Measurements from ENCODE around the gene PRR30. TPM values are rescaled to one million over a fixed set of nuclear protein-coding genes. Genes with fewer than 3 reads are reported as not detected.
"Not testable (repeated sequence)": the region's sequence is repeated elsewhere in the genome, so short reads cannot be mapped to it uniquely, and the experiment has no call there.

PRR30 gene
- polyA plus RNA-seq, 2 of the 4 experiments (the other 2 are of a cell fraction) = not detected

DNA sequence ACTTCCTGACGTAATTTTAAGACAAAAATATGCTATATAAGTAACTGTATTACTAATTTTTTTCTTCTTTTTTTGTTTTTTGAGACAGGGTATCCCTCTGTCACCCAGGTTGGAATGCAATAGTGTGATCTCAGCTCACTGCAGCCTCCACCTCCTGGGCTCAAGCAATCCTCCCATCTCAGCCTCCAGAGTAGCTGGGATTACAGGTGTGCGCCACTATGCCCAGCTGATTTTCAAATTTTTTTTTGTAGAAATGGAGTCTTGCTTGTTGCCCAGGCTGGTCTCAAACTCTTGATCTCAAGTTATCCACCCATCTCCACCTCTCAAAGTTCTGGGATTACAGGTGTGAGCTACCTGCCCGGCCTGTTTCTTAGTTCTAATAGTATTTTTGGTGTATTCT is 39.3 kb upstream of the PRR30 start (continued):
- TF ChIP-seq, protein P1, sequence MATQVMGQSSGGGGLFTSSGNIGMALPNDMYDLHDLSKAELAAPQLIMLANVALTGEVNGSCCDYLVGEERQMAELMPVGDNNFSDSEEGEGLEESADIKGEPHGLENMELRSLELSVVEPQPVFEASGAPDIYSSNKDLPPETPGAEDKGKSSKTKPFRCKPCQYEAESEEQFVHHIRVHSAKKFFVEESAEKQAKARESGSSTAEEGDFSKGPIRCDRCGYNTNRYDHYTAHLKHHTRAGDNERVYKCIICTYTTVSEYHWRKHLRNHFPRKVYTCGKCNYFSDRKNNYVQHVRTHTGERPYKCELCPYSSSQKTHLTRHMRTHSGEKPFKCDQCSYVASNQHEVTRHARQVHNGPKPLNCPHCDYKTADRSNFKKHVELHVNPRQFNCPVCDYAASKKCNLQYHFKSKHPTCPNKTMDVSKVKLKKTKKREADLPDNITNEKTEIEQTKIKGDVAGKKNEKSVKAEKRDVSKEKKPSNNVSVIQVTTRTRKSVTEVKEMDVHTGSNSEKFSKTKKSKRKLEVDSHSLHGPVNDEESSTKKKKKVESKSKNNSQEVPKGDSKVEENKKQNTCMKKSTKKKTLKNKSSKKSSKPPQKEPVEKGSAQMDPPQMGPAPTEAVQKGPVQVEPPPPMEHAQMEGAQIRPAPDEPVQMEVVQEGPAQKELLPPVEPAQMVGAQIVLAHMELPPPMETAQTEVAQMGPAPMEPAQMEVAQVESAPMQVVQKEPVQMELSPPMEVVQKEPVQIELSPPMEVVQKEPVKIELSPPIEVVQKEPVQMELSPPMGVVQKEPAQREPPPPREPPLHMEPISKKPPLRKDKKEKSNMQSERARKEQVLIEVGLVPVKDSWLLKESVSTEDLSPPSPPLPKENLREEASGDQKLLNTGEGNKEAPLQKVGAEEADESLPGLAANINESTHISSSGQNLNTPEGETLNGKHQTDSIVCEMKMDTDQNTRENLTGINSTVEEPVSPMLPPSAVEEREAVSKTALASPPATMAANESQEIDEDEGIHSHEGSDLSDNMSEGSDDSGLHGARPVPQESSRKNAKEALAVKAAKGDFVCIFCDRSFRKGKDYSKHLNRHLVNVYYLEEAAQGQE (IDR thresholded peaks at IDR 0.05) = no peak
- no peak for TF ChIP-seq MAZ (IDR thresholded peaks at IDR 0.05; ENCODE audit: borderline replicate concordance, low read depth, low read length)
- TF ChIP-seq HEYL (CRISPR knock-in tag; IDR thresholded peaks at IDR 0.05) = no peak

DNA sequence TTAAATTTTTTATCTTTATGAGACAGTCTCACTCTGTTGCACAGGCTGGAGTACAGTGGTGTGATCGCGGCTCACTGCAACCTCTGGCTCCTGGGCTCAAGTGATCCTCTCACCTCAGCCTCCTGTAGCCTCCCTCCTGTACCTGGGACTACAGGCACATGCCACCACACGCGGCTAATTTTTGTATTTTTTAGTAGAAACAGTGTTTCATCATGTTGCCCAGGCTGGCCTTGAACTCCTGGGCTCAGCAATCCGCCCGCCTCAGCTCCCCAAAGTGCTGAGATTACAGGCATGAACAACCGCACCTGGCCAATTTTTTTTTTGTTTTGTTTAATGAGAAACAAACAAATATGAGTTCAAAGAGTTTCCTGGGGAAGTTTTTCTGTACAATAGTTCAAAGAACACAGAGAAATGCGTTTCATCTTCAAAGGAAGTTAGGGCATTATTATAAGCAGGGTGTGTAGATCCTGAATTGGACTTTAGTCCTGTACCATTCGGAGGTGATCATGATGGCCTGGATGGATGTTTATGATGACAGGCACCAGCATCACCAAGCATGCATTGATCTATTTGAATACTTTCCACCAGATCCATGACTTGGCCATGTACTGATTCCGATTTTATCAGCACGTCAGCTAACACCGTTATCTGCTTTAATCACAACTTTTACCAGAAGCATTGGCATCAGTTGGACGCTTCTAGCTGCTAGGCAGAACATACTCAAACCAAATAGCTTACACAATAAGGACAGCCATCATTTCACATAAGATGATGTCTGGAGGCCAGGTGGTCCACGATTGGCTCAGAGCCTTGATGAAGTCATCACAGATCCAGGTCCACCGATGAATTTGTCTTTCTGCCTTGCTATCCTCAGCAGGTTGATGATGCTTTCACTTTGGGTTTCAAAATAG is 38.5 kb upstream of the PRR30 start:
- 70% methylated on average over 15 of the region's 15 CpGs for WGBS (ENCODE audit: missing lambda C conversion rate)
- CTCF ChIA-PET = interaction anchor here (0.6 to 2.5 kb wide), 7 partner anchors 8 to 479 kb away, joined by 3 to 17 read pairs (median 4); partner anchors contain the start of gene OST4
- H3K4me1 ChIP-seq = no peaks in the 10 kb centered on the region
- TF ChIP-seq, protein P2, sequence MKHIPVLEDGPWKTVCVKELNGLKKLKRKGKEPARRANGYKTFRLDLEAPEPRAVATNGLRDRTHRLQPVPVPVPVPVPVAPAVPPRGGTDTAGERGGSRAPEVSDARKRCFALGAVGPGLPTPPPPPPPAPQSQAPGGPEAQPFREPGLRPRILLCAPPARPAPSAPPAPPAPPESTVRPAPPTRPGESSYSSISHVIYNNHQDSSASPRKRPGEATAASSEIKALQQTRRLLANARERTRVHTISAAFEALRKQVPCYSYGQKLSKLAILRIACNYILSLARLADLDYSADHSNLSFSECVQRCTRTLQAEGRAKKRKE (CRISPR knock-in tag; IDR thresholded peaks at IDR 0.05; ENCODE audit: low read depth) = no peak
- TF ChIP-seq, protein P3, sequence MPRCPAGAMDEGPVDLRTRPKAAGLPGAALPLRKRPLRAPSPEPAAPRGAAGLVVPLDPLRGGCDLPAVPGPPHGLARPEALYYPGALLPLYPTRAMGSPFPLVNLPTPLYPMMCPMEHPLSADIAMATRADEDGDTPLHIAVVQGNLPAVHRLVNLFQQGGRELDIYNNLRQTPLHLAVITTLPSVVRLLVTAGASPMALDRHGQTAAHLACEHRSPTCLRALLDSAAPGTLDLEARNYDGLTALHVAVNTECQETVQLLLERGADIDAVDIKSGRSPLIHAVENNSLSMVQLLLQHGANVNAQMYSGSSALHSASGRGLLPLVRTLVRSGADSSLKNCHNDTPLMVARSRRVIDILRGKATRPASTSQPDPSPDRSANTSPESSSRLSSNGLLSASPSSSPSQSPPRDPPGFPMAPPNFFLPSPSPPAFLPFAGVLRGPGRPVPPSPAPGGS (IDR thresholded peaks at IDR 0.05) = no peak
- TF ChIP-seq, protein P4, sequence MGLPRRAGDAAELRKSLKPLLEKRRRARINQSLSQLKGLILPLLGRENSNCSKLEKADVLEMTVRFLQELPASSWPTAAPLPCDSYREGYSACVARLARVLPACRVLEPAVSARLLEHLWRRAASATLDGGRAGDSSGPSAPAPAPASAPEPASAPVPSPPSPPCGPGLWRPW (IDR thresholded peaks at IDR 0.05) = no peak
- TF ChIP-seq ZNF302 (CRISPR knock-in tag; IDR thresholded peaks at IDR 0.05) (no peak), CHD2 (IDR thresholded peaks at IDR 0.05; ENCODE audit: low read length, partially characterized antibody) (no peak), ESRRA (IDR thresholded peaks at IDR 0.05; ENCODE audit: borderline replicate concordance, low read length) (no peak), ZSCAN20 (CRISPR knock-in tag; IDR thresholded peaks at IDR 0.05) (no peak), PHF8 (IDR thresholded peaks at IDR 0.05; ENCODE audit: borderline replicate concordance, low read depth) (no peak), EHMT2 (IDR thresholded peaks at IDR 0.05; ENCODE audit: low read depth) (no peak)
- TF ChIP-seq, protein P5, sequence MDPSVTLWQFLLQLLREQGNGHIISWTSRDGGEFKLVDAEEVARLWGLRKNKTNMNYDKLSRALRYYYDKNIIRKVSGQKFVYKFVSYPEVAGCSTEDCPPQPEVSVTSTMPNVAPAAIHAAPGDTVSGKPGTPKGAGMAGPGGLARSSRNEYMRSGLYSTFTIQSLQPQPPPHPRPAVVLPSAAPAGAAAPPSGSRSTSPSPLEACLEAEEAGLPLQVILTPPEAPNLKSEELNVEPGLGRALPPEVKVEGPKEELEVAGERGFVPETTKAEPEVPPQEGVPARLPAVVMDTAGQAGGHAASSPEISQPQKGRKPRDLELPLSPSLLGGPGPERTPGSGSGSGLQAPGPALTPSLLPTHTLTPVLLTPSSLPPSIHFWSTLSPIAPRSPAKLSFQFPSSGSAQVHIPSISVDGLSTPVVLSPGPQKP (IDR thresholded peaks at IDR 0.05; ENCODE audit: low read depth, low read length) = no peak
- TF ChIP-seq, protein P6, sequence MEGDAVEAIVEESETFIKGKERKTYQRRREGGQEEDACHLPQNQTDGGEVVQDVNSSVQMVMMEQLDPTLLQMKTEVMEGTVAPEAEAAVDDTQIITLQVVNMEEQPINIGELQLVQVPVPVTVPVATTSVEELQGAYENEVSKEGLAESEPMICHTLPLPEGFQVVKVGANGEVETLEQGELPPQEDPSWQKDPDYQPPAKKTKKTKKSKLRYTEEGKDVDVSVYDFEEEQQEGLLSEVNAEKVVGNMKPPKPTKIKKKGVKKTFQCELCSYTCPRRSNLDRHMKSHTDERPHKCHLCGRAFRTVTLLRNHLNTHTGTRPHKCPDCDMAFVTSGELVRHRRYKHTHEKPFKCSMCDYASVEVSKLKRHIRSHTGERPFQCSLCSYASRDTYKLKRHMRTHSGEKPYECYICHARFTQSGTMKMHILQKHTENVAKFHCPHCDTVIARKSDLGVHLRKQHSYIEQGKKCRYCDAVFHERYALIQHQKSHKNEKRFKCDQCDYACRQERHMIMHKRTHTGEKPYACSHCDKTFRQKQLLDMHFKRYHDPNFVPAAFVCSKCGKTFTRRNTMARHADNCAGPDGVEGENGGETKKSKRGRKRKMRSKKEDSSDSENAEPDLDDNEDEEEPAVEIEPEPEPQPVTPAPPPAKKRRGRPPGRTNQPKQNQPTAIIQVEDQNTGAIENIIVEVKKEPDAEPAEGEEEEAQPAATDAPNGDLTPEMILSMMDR (IDR thresholded peaks at IDR 0.05) = no peak
- TF ChIP-seq, protein P7, sequence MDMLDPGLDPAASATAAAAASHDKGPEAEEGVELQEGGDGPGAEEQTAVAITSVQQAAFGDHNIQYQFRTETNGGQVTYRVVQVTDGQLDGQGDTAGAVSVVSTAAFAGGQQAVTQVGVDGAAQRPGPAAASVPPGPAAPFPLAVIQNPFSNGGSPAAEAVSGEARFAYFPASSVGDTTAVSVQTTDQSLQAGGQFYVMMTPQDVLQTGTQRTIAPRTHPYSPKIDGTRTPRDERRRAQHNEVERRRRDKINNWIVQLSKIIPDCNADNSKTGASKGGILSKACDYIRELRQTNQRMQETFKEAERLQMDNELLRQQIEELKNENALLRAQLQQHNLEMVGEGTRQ (IDR thresholded peaks at IDR 0.05) = no peak
- H3K9me3 ChIP-seq = no peaks in the 10 kb centered on the region
- H3K4me2 ChIP-seq = no peak overlapping the region
- POLR2A ChIA-PET = no interaction called here
- no peak overlapping the region for H3K27ac ChIP-seq
- ATAC-seq (no peak; a peak in 1 of 6 replicates), FAIRE-seq (no peak), DNase-seq (ENCODE audit: low read depth in 1 of 2, low spot score in 1 of 2) (no peak)
- H3K4me3 ChIP-seq = no peak overlapping the region

DNA sequence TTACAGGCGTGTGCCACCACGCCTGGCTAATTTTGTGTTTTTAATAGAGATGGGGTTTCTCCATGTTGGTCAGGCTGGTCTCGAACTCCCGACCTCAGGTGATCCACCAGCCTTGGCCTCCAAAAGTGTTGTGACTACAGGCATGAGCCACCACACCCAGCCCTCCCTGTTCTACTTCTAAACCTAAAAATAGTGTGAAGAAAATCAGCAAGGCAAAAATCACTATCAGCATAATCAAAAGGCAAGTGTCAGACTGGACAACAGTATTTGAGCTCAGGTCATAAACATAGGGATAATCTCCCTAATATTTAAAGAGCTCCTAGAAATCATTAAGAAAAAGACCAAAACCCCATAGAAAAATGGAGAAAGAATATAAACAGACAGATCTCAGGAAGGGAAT is 36.6 kb upstream of the PRR30 start:
- POLR2A ChIA-PET; H3K9me3 ChIP-seq; H3K4me3 ChIP-seq; H3K4me2 ChIP-seq; DNase-seq (ENCODE audit: low read depth in 1 of 2, low spot score in 1 of 2); FAIRE-seq; ATAC-seq; H3K27ac ChIP-seq; H3K4me1 ChIP-seq: not testable (repeated sequence)
- CTCF ChIA-PET = interaction anchor here (0.7 to 1.8 kb wide), 8 partner anchors 10 to 496 kb away, joined by 3 to 8 read pairs (median 3); no protein-coding TSS in a partner anchor
- 57% methylated on average over 4 of the region's 4 CpGs for WGBS (ENCODE audit: missing lambda C conversion rate)
